ENCODE results near the gene SMYD3.

Gene SMYD3

DNA sequence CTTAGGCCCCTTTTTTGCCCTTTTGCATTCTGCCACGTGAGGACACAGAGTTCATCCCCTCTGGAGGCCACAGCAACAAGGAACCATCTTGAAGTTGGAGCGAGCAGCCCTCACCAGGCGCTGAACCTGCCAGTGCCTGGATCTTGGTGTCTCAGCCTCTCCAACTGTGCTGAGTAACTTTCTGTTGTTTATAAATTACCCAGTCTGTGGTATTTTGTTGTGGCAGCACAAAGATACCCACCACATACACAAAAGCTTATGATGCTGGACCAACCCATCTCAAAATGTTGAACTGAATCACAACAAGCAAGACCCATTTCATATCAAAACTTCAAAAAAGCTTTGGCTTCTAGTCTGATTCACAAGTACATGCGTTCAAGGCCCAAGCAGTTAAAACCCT is 702.4 kb downstream of the SMYD3 start:
- no peak for TF ChIP-seq CTCF (conservative IDR thresholded peaks at IDR 0.05; ENCODE audit: low read depth, low read length)

DNA sequence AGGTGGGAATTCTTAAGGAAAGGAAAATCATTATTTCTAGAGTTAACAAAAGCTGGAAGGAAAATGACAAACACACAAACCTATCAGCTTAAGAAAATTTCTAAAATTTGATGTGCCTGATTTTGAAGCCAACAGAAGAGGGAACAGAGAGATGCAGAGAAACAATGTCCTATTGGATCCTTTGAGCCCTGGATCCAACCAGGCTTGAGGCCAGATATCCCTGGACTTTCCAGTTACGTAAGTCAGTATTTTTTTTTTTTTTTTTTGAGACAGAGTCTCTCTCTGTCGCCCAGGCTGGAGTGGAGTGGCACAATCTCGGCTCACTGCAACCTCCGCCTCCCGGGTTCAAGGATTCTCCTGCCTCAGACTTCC is 703.4 kb downstream of the SMYD3 start:
- no peak for DNase-seq (ENCODE audit: low read depth)
- H3K4me3 ChIP-seq (ENCODE audit: low read depth, low read length), result no peak overlapping the region
- TF ChIP-seq CTCF (conservative IDR thresholded peaks at IDR 0.05; ENCODE audit: low read depth, low read length), result no peak

More for the DNA sequence above, 702.4 kb downstream of the SMYD3 start:
- no peak for DNase-seq (ENCODE audit: low read depth)
- no peak overlapping the region for H3K4me3 ChIP-seq (ENCODE audit: low read depth, low read length)

- no peak overlapping the region for H3K4me3 ChIP-seq (ENCODE audit: low read depth, low read length)
- TF ChIP-seq CTCF (conservative IDR thresholded peaks at IDR 0.05; ENCODE audit: low read depth, low read length), result no peak
- no peak for DNase-seq (ENCODE audit: low read depth)
Observed at GRCh38 chr1:245802941-245803665, 704.0 kb downstream of the SMYD3 start.

GRCh38 chr1:245800901-245801605 is 706.0 kb downstream of the SMYD3 start:
- no peak for DNase-seq (ENCODE audit: low read depth)
- no peak overlapping the region for H3K4me3 ChIP-seq (ENCODE audit: low read depth, low read length)
- no peak for TF ChIP-seq CTCF (conservative IDR thresholded peaks at IDR 0.05; ENCODE audit: low read depth, low read length)

DNA sequence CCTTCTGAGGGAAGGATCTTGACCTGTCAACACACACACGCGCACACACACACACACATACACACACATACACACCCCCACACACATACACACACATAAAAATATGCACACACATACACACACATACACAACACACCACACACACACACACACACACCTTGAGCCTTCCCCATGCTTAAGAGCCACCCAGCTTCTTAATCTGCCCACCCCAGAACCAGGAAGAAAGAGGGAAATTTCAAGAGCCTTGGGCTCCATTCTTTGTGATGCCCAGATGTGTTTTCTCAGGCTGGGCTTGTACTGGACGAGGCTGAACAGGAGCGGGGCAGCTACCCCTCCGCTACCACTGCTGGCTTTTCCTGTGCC is 708.7 kb downstream of the SMYD3 start:
- no peak for TF ChIP-seq CTCF (conservative IDR thresholded peaks at IDR 0.05; ENCODE audit: low read depth, low read length)
- H3K4me3 ChIP-seq (ENCODE audit: low read depth, low read length), result no peak overlapping the region
- no peak for DNase-seq (ENCODE audit: low read depth)

- H3K4me3 ChIP-seq (ENCODE audit: low read depth, low read length), result no peak overlapping the region
- peak; percentile 31 for DNase-seq (ENCODE audit: low read depth)
- TF ChIP-seq CTCF (conservative IDR thresholded peaks at IDR 0.05; ENCODE audit: low read depth, low read length), result peak; percentile 59
Observed at GRCh38 chr1:245797592-245798348, 709.3 kb downstream of the SMYD3 start.
